Muscle layer of duodenum (tissue), 2 donors: ENCODE results near the gene SLC12A8.

Experiments used
- H3K27ac ChIP-seq: one replicate; pipeline ENCODE4 v1.7.0; 2013; ENCODE audit warnings: mild to moderate bottlenecking, low read length
- H3K27me3 ChIP-seq: one replicate; pipeline ENCODE4 v1.7.0; 2013; ENCODE audit warnings: low read depth, mild to moderate bottlenecking, control low read depth, low read length
- H3K36me3 ChIP-seq, 2 donors: one replicate each; pipeline ENCODE4 v1.7.0; 2013; ENCODE audit warnings: low read length in 2 of 2, control low read depth in 1 of 2, mild to moderate bottlenecking in 1 of 2; ENCODE audit not compliant: insufficient read depth in 2 of 2, control insufficient read depth in 1 of 2
- H3K4me1 ChIP-seq, 2 donors: one replicate each; pipeline ENCODE4 v1.7.0; 2013; ENCODE audit warnings: low read length in 2 of 2, mild to moderate bottlenecking in 2 of 2, control low read depth in 1 of 2, moderate library complexity in 1 of 2; ENCODE audit not compliant: insufficient read depth in 2 of 2, control insufficient read depth in 1 of 2
- H3K4me3 ChIP-seq, 2 donors: one replicate each; pipeline ENCODE4 v1.7.0; 2013; ENCODE audit warnings: low read length in 2 of 2, low read depth in 1 of 2, mild to moderate bottlenecking in 1 of 2
- H3K9me3 ChIP-seq, 2 donors: one replicate each; pipeline ENCODE4 v1.7.0; 2013; ENCODE audit warnings: low read length in 2 of 2, control low read depth in 1 of 2, mild to moderate bottlenecking in 1 of 2; ENCODE audit not compliant: control insufficient read depth in 1 of 2
- donor health status: healthy.

The SLC12A8 gene

DNA sequence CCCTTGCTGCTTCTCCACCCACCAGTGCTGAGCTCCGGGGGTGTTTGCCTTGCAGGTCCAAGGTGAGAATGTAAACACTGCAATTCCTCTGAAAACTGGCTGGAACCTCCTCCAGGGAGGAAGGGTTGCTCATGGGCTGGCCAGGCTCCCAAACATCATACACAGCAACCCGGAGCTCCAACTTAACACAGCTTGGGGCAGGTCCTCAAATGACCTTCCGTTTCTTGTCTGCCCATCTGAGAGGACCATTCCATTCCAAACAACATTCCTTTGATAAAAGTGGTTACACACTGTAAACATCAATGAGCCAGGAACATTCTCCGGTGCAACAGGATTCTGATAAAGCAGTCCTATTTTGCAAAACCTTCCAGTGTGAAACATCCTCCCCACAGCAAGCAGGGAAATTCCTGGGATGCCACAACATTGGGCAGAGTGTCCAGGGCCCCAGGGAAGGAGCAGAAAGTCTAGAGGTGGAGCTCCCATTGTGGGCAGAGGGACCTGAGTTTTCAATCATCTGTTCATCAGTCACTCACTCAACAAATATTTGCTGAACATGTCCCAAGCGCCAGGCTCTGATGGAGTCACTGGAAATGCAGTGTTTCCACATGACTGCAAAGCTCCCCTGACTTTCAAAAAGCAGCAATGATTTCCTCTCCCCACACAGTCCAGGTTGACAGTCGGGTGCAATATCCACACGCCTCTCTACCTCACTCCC, 149.5 kb downstream of the SLC12A8 start:
- H3K9me3 ChIP-seq = no peaks in the 10 kb centered on the region
- H3K27me3 ChIP-seq = no peaks in the 10 kb centered on the region
- H3K36me3 ChIP-seq = no peaks in the 10 kb centered on the region
- peaks cover 0 to 38% of the 10 kb centered on the region in 2 donors for H3K4me1 ChIP-seq
- H3K27ac ChIP-seq = no peak overlapping the region
- H3K4me3 ChIP-seq = no peak overlapping the region

DNA sequence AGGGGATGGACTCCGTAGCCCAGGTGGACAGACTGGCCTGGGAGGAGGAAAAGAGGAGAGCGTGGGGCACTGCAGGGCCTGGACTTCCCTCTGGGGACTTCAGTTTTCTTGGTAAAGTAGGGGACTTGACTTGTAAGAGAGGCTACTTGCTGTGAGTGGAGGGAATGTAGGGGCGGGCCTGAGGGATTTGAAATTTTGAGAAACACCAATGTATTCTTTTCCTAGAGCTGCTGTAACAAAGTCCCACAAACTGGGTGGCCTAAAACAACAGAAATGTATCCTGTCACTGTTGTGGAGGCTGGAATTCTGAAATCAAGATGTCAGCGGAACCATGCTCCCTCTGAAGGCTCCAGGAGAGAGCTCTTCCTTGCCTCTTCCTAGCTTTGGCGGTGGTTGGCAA, 150.9 kb downstream of the SLC12A8 start:
- Histone ChIP-seq H3K4me3 (peak overlapping the region in 1 of 2 donors; percentile 11), H3K27ac (peak overlapping the region; percentile 58), H3K36me3 (no peaks in the 10 kb centered on the region), H3K27me3 (no peaks in the 10 kb centered on the region), H3K4me1 (peaks cover 0 to 48% of the 10 kb centered on the region in 2 donors), H3K9me3 (no peaks in the 10 kb centered on the region)

DNA sequence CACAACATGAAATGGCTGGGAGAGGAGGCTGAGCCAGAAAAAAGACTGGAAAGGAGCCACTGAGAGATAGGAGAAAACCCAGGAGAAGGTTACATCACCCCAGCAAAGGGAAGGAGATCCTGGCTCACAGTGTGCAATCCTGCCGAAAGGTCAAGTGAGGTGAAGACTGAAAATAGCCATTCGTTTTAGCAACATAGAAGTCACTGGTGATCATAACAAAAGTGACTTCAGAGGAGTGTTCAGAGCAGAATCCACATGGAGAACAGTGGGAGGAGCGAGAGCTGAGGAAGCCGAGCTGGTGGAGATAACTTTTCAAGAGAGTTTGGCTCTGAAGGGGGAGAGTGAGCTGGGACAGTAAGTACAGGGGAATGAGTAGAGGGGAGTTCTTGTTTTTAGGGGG, 151.4 kb downstream of the SLC12A8 start:
- H3K4me3 ChIP-seq = peak overlapping the region in 1 of 2 donors; percentile 11
- no peaks in the 10 kb centered on the region for H3K27me3 ChIP-seq
- peak overlapping the region; percentile 58 for H3K27ac ChIP-seq
- peaks cover 4 to 52% of the 10 kb centered on the region in 2 donors for H3K4me1 ChIP-seq
- H3K9me3 ChIP-seq = no peaks in the 10 kb centered on the region
- H3K36me3 ChIP-seq = no peaks in the 10 kb centered on the region

DNA sequence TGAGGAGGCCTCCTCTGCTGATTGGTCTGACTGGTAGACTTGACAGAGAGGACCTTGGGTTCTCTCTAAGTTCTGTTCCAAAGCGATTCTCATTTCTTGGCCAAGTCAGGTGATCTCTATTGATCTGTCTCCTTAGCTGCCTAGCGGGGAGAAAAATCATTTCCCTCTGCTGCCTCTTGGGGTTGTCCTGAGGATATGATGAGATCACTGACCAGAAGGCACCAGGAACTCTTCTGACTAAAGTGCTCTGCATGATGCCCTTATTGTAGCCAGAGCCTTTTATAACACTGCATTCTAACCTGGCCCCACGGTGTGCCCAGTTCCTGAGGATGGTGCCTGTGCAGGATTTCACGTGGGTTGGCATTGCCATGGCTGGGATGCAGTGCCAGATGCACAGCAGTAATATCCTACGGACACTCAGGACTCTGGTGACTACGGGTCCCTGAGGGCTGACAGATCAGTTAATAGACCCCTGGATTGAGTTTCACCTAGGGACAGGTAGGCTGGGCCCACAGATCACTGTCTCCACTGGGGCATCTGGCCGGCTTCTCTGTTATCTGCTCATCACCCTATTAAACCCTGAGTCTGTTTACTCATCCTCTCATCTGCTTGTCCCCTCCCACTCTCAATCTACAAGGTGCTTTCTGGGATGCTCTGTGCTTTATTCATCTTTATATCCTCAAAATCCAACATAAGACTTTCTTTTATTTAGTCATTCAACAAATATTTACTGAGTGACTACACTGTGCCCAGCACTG, 152.9 kb downstream of the SLC12A8 start:
- Histone ChIP-seq H3K36me3 (no peaks in the 10 kb centered on the region), H3K27ac (no peak overlapping the region), H3K9me3 (no peaks in the 10 kb centered on the region), H3K4me3 (no peak overlapping the region), H3K27me3 (no peaks in the 10 kb centered on the region), H3K4me1 (peaks cover 4 to 52% of the 10 kb centered on the region in 2 donors)

DNA sequence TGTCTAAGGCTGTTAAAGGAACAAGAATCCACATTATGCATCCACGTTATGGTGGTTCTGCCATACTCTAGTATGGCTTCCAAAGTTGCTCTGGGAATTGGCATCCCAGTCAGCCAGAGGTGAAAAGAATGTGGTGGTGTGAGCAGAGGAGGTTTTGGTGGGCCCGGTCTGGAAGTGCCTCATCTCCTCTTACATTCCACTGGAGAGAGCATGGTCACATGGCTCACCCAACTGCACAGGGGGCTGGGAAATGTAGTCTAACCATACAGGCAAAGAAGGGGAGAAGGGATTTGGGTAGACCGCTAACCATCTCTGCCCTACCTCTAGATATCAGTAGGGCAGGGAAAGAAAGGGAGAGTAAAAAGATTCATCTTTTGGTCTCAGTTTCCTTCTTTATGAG, 153.6 kb downstream of the SLC12A8 start:
- no peaks in the 10 kb centered on the region for H3K27me3 ChIP-seq
- no peak overlapping the region for H3K27ac ChIP-seq
- no peaks in the 10 kb centered on the region for H3K36me3 ChIP-seq
- H3K4me1 ChIP-seq = peaks cover 9 to 55% of the 10 kb centered on the region in 2 donors
- no peaks in the 10 kb centered on the region for H3K9me3 ChIP-seq
- no peak overlapping the region for H3K4me3 ChIP-seq

DNA sequence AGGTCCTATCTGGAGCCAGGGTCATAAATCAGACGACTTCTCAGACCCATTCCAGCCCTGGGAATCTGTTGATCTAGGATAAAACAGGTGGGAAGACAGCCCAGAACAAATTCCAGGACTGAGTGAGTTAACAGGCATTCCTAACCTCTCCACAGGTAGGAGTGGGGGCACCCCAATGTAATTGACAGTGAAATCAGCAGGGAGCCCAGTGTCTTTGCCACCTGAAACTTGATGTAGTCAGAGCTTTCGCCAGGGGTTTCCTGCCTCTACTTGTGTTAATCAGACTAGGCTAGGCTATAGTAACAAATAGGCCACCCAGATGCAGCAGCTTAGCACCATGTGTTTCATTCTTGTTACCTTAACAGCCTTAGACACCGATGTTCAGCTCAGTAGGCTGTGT, 154.0 kb downstream of the SLC12A8 start:
- Histone ChIP-seq H3K27ac (no peak overlapping the region), H3K36me3 (no peaks in the 10 kb centered on the region), H3K4me1 (peaks cover 13 to 57% of the 10 kb centered on the region in 2 donors)

DNA sequence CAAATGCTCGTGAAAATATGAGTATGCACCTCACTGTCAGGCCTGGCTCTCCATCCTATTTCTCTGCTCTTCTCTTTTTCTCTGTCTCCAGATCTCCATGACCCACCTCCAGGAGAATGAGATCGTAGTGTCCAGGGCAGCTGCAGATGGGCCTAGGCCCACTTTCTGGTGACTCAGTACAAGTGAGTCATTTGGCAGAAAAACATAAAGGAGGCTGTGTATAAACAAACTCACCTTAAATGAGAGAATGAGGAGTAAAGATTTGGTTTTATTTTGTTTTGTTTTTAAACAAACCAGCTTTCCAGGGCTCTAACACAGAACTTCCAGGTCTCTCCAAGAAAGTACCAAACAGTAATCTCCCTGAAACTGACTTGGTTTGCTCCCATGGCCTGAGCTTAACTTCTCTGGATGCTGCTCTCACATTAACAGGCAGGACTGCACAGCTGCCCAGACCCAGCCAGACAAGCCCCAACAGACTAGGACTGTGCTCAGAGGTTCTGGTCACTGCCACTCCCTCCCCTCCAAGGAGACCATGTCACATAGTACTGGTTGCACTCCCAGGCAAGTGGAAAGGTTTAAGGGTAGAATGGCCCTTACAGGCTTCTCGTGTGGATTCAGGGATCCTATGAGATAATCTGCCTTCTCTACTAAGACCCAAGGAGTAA, 155.2 kb downstream of the SLC12A8 start:
- H3K4me1 ChIP-seq = peaks cover 22 to 57% of the 10 kb centered on the region in 2 donors
- H3K4me3 ChIP-seq = no peak overlapping the region
- H3K27me3 ChIP-seq = no peaks in the 10 kb centered on the region
- H3K27ac ChIP-seq = no peak overlapping the region
- no peaks in the 10 kb centered on the region for H3K9me3 ChIP-seq
- H3K36me3 ChIP-seq = no peaks in the 10 kb centered on the region

More for the DNA sequence above, 154.0 kb downstream of the SLC12A8 start:
- H3K4me3 ChIP-seq = no peak overlapping the region
- H3K27me3 ChIP-seq = no peaks in the 10 kb centered on the region
- no peaks in the 10 kb centered on the region for H3K9me3 ChIP-seq

DNA sequence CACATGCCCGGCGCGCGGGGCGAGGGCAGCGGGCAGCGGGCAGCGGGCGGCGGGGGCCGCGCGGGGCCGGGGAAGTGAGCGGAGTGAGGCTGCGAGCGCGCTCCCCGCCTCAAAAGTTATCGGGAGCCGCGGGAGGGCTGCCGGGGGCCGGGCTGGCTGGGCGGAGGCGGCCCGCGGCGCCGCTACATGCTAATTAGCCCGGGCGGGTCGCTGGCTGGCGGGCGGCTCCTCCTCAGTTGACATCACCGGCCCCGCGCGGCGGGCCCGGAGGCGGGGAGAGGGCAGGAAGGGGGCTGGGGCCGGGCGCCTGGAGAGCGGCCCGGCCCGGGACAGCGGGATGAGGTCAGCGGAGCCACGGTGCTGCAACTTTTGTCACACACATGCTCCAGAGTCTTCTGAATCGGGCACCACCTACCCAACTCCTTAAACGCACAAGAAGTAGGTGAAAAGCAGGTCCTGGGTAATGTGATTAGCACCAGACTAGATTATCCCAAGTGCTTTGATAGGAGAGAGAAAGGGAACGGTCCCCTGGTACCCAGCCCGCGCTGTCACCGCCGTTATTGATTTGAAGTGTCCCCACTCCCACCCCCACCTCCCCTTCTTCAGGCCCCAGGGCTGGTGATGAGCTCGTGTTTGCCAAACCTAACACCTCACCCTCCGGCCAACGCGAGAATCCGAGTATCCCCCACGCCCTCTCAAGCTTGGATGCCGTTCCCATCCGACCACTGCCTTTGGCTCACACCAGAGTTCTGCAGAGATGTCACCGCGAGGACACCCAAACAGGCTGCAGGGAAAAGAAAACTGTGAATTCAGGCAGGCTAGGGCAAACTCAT, 156.4 kb downstream of the SLC12A8 start, which contains the start of gene HEG1:
TSS of gene HEG1 (minus strand) at position 85 of the 833 bp plus-strand sequence. CDS start 107 bp downstream, outside the sequence.
- peaks cover 26 to 59% of the 10 kb centered on the region in 2 donors for H3K4me1 ChIP-seq

DNA sequence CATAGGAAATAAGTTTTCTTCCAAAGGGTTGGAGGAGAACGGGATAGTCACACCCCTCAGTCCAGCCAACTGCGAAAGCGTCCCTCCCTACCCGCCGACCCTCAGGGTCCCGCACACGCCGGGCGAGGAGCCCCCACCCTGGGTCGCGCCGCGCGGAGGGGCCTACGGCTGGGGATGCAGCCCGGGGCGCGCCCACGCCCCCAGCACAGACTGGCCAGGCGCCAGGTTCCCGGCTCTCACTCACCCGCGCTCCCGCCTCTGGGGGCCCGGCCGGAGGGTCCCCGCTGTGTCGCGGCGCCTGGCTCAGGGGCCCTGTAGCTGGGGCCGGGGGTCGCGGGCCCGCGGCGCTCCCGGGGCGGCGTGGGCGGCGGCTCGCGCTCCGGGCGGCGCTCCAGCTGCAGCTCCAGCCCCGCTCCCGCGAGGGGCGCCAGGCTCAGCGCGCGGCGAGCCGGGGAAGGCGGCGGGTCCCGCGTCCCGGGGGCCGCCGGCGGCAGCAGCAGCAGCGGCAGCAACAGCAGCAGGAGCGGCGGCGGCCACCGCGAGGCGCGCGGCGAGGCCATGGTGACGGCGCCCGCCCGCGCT, 157.1 kb downstream of the SLC12A8 start:
- Histone ChIP-seq H3K9me3 (no peaks in the 10 kb centered on the region), H3K4me1 (peaks cover 26 to 59% of the 10 kb centered on the region in 2 donors), H3K36me3 (no peaks in the 10 kb centered on the region), H3K27me3 (no peaks in the 10 kb centered on the region), H3K27ac (peak overlapping the region; percentile 86), H3K4me3 (peak overlapping the region; percentile 90 to 92)

More for the DNA sequence above, 156.4 kb downstream of the SLC12A8 start, which contains the start of gene HEG1:
- Histone ChIP-seq H3K9me3 (no peaks in the 10 kb centered on the region), H3K36me3 (no peaks in the 10 kb centered on the region), H3K27ac (peak within 1 kb of the TSS; percentile 86), H3K4me3 (peak within 1 kb of the TSS; percentile 90 to 92), H3K27me3 (no peaks in the 10 kb centered on the region)

DNA sequence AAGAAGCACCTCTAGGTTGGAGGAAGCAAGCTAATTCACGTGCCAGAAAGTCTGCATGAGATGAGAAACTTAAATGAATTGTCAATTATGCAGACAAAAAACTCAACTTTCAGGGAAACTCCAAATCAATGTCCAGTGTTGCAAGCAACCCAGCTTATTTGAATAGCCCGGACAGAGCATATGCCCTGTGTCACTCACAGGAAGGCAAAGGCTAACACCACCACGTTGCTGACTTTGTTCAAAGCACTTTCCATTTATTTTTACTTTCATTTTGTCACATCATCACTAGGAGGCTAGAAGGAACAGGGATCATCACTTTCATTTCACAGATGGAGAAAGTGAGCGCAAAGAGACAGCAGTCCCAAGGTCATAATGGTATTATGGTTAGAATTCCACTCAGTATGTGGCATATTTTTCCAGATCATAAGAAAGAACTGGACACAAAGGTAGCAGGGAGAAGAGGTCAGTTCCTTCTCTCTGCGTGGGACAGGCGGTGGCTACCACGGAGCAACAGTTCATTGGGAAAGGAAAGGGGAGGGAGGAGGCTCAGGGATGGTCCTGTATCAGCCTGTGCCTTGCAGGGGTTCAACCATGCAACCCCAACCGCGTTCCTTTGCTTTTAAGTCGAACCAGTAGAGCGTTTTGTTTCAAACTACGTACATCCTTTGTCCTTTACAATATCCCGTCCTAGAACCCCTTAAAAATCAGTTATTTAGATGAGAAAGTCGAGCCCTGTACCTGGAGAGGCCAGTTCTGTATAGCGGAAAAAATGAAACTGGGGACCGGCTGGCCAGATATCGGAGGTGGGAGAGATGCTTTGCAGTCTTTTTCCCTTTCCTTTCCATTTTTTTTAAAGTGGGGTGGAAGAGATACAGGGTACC, 157.9 kb downstream of the SLC12A8 start:
- Histone ChIP-seq H3K36me3 (no peaks in the 10 kb centered on the region), H3K4me3 (peak overlapping the region; percentile 90 to 92), H3K27me3 (no peaks in the 10 kb centered on the region), H3K9me3 (no peaks in the 10 kb centered on the region), H3K4me1 (peaks cover 26 to 55% of the 10 kb centered on the region in 2 donors), H3K27ac (peak overlapping the region; percentile 86)
